GM12872 (cell line): Measurements from ENCODE around the gene IDUA.

Experiments used
- TF ChIP-seq, protein P1 (sequence below): IDR thresholded peaks from 3 replicates; pipeline ENCODE4 v1.5.1; 2011; ENCODE audit warnings: low read depth, mild to moderate bottlenecking, low read length, moderate library complexity; ENCODE audit not compliant: insufficient read depth

IDUA gene

DNA sequence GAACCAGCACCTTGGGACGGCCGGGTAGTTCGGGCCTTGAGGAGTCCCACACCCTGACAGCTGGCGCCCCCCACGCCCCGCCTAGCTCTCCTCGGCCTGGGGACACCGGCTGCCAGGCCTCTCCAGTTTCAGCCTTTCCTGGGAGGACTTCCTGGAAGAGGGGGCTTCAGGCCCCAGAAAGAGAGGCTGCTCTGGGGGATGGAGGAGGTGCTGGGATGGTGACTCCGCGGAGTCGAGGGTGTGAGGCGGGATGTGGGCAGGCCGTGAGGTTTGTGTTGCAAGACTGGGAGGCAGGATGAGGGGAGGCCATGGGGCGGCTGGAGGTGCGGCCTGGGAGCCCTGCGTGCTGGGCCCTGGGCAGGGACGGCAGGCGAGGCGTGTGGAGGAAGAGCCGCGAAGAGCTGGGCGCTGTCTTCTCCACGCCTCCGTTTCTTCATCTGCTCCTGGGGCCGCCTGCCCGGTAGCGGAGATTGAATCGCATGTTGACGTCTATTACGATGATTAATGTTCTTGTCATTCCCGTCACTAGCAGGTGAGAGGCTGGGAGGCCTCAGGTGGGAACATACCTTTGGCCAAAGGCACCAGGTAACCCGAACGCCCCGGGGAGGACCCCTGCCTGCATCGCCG, 23.7 kb downstream of the IDUA start:
- TF ChIP-seq, protein P1, sequence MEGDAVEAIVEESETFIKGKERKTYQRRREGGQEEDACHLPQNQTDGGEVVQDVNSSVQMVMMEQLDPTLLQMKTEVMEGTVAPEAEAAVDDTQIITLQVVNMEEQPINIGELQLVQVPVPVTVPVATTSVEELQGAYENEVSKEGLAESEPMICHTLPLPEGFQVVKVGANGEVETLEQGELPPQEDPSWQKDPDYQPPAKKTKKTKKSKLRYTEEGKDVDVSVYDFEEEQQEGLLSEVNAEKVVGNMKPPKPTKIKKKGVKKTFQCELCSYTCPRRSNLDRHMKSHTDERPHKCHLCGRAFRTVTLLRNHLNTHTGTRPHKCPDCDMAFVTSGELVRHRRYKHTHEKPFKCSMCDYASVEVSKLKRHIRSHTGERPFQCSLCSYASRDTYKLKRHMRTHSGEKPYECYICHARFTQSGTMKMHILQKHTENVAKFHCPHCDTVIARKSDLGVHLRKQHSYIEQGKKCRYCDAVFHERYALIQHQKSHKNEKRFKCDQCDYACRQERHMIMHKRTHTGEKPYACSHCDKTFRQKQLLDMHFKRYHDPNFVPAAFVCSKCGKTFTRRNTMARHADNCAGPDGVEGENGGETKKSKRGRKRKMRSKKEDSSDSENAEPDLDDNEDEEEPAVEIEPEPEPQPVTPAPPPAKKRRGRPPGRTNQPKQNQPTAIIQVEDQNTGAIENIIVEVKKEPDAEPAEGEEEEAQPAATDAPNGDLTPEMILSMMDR, result no peak

- TF ChIP-seq, protein P1, result no peak
Observed at GRCh38 chr4:1011022-1011665, 24.3 kb downstream of the IDUA start, which contains the start of gene FGFRL1. Gene FGFRL1 (plus strand): TSS chr4:1011626. CDS start chr4:1012486, 860 bp downstream.

- TF ChIP-seq, protein P1, result no peak
Observed at GRCh38 chr4:1011666-1012033, 24.8 kb downstream of the IDUA start.

DNA sequence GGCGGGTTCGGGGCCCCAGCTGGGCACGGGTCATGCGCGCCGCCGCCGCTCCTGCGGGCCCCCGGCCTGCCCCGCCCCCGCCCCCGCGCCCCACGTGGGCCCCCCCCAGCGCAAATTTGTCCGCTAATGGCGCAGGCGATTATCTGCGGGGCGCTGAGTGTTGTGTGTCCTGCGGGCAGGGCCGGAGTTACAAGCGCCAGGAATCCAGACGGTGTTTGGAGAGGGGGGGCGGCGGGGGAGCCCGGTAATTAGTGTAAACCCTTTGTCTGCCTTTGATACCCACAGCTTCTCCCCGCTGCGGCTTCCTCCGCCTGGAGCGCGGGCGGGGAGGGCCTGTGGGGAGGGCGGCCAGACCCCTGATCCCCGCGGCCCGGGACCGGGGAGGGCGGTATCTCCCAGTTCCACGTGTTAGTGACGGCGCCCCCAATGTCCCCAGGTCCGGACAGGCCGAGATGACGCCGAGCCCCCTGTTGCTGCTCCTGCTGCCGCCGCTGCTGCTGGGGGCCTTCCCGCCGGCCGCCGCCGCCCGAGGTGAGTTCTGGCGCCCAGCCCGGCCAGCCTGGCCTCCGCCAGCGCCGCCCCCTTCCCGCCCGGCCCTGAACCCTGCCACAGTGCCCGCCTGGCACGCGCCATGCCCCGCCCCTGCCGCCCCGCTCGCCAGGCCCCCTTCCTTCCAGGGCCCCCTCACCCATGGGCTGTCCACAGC, 25.3 kb downstream of the IDUA start:
- TF ChIP-seq, protein P1, result no peak

DNA sequence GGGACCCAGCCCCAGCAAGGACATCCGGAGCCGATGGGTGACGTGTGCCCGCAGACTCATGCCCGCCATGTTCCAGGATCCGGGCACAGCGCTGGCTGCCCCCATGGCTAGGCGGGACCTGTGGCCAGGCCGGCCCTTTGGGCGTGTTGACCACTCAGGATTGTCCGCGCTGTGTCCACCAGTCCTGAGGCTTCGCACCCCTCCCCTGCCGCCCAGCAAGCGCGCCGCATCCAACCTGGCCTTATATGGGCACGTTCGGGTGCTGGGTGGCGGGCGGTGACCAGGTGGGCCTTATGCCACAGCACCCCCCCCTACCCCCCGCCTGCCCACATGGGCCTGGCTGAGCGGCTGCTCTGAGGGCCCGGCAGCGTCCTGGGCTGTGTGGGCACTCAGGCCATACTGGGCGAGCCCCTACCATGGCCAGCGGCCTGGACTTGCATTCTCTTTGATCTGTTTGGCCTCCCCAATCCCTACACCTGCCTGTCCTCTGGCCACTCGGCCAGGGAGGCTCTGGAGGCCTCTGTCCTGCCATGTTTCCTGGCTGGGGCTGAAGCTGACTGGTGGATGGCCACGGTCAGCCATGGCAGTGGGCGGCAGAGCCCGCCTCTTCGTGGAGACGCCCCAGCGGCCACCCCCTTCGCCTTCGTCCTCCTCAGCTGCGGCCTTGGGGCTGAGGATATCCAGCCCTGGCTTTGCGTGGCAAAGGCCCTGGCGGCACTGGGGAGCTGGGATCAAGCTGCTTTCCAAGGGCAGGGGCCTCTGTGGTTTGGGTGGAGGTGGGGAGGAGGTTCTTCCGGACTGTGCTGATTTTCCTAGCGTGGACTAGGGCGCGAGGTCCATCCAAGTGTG, 26.6 kb downstream of the IDUA start:
- TF ChIP-seq, protein P1, result no peak

GRCh38 chr4:1014291-1015167, 27.7 kb downstream of the IDUA start:
- TF ChIP-seq, protein P1, result no peak
